ENCODE measurements around the gene DHDDS.
A peak's percentile ranks its signal among the peaks of the same experiment; 100 is the strongest.

The DHDDS gene

GRCh38 chr1:26418865-26419349 lies 13.2 kb upstream of the DHDDS start:
- DNase-seq, result no peak

GRCh38 chr1:26419494-26419893 lies 12.6 kb upstream of the DHDDS start:
- no peak for DNase-seq

- no peak for DNase-seq
These were observed 2.4 kb upstream of the DHDDS start for GRCh38 chr1:26429721-26430120.

- no peak for DNase-seq
These were observed 672 bp downstream of the DHDDS start for GRCh38 chr1:26432793-26433192.

GRCh38 chr1:26434161-26434752 lies 2.1 kb downstream of the DHDDS start:
- no peak for DNase-seq

GRCh38 chr1:26438041-26438440 lies 5.9 kb downstream of the DHDDS start:
- DNase-seq, result no peak

- DNase-seq, result no peak
These were observed 8.1 kb downstream of the DHDDS start for GRCh38 chr1:26440259-26440658.

- no peak for DNase-seq
These were observed 17.7 kb downstream of the DHDDS start for GRCh38 chr1:26449868-26450267.

- DNase-seq, result no peak
These were observed 18.8 kb downstream of the DHDDS start for GRCh38 chr1:26450908-26451307.

- DNase-seq, result no peak
These were observed 20.5 kb downstream of the DHDDS start for GRCh38 chr1:26452459-26453183.

- no peak for DNase-seq
These were observed 27.0 kb downstream of the DHDDS start for GRCh38 chr1:26459148-26459547.

- DNase-seq, result no peak
These were observed 27.5 kb downstream of the DHDDS start for GRCh38 chr1:26459573-26460031.

- no peak for DNase-seq
These were observed 36.8 kb downstream of the DHDDS start for GRCh38 chr1:26468911-26469310.

GRCh38 chr1:26469558-26469957 lies 37.4 kb downstream of the DHDDS start:
- no peak for DNase-seq

- no peak for DNase-seq
These were observed 38.9 kb downstream of the DHDDS start for GRCh38 chr1:26470878-26471497.

GRCh38 chr1:26471498-26472319 lies 39.6 kb downstream of the DHDDS start:
- DNase-seq, result peak; percentile 6

GRCh38 chr1:26472320-26472900 lies 40.3 kb downstream of the DHDDS start, which contains the start of gene HMGN2:
Gene HMGN2 (plus strand): TSS chr1:26472440. CDS start chr1:26472613, 173 bp downstream.
- DNase-seq, result peak; percentile 89

GRCh38 chr1:26472901-26473845 lies 41.1 kb downstream of the DHDDS start:
- DNase-seq, result peak; percentile 95

- no peak for DNase-seq
These were observed 42.7 kb downstream of the DHDDS start for GRCh38 chr1:26474818-26475217.

GRCh38 chr1:26475989-26476388 lies 43.9 kb downstream of the DHDDS start:
- no peak for DNase-seq

- no peak for DNase-seq
These were observed 44.8 kb downstream of the DHDDS start for GRCh38 chr1:26476958-26477357.

Data from CD4-positive, alpha-beta T cell treated with Interferon gamma for 1 hour (primary cell).